A549 (cell line): Measurements from ENCODE around the gene ALDH1L1. TPM values are rescaled to one million over a fixed set of nuclear protein-coding genes. Genes with fewer than 3 reads are reported as not detected.

Experiments
- ATAC-seq, 2 experiments: fragments of 200-7000 bp in 1 of 2; fragments of >200 bp in 1 of 2; cut with Nextera tagmentation in 1 of 2; cut with Tn5 transposase in 1 of 2; 3 replicates each; pipeline versions ENCODE4 v1.8.0 to v1.9.1; 2018 to 2020; ENCODE audit warnings: mild to moderate bottlenecking in 1 of 2, moderate library complexity in 1 of 2
- CTCF ChIA-PET: fragments of 300-600 bp; sonication (Branson Sonifier 250); formaldehyde crosslinking; extraction: SDS; loops from one replicate; lab custom pipeline; 2021; ENCODE audit warnings: antibody characterized with exemption, inconsistent platforms; lab: Yijun Ruan, JAX
- POLR2A ChIA-PET: fragments of 350-600 bp; formaldehyde crosslinking; extraction: SDS; loops from one replicate; lab custom pipeline; 2021; ENCODE audit warnings: antibody characterized with exemption, inconsistent platforms; lab: Yijun Ruan, JAX
- DNase-seq, 2 experiments: peaks; one replicate each; pipeline versions ENCODE4 v3.0.0 to v3.0.0-alpha.2; 2011 to 2016; ENCODE audit warnings: low read depth in 1 of 2, low spot score in 1 of 2
- FAIRE-seq: peaks from 2 replicates; lab custom pipeline; 2011; peaks lifted over from hg19 to GRCh38; lab: Jason Lieb, UNC
- H3K27ac ChIP-seq, 2 experiments: fragments of >200 bp; sonication (Bioruptor Twin); formaldehyde crosslinking; 3 replicates each; pipeline ENCODE4 v1.5.1; 2016 to 2017
- H3K4me1 ChIP-seq: fragments of >200 bp; sonication (Bioruptor Twin); formaldehyde crosslinking; 3 replicates; pipeline ENCODE4 v1.6.1; 2016
- H3K4me2 ChIP-seq: fragments of >200 bp; sonication (Bioruptor Twin); formaldehyde crosslinking; 3 replicates; pipeline ENCODE4 v1.6.1; 2016
- H3K4me3 ChIP-seq: fragments of >200 bp; sonication (Bioruptor Twin); formaldehyde crosslinking; 3 replicates; pipeline ENCODE4 v1.5.1; 2016
- H3K9me3 ChIP-seq: fragments of >200 bp; sonication (Bioruptor Twin); formaldehyde crosslinking; 3 replicates; pipeline ENCODE4 v1.6.1; 2016
- CBX2 ChIP-seq: fragments of 200-600 bp; sonication (generic); IDR thresholded peaks from 2 replicates; pipeline ENCODE4 v1.6.1; 2016; ENCODE audit warnings: low read depth, mild to moderate bottlenecking, borderline replicate concordance
- CHD4 ChIP-seq: fragments of 200-600 bp; sonication (generic); IDR thresholded peaks from 2 replicates; pipeline ENCODE4 v1.6.1; 2016; ENCODE audit warnings: antibody characterized with exemption, mild to moderate bottlenecking, borderline replicate concordance
- E2F6 ChIP-seq: IDR thresholded peaks from 2 replicates; pipeline ENCODE4 v1.6.1; 2012; ENCODE audit warnings: low read depth, borderline replicate concordance
- ELK1 ChIP-seq: fragments of 150-350 bp; IDR thresholded peaks from 2 replicates; pipeline ENCODE4 v1.6.1; 2014; ENCODE audit warnings: low read depth, mild to moderate bottlenecking, low read length
- EP300 ChIP-seq, 2 experiments: fragments of >200 bp; sonication (Bioruptor Twin); formaldehyde crosslinking; IDR thresholded peaks; 2 replicates in 1 of 2; 3 replicates in 1 of 2; pipeline ENCODE4 v1.6.1; 2016 to 2017
- ESRRA ChIP-seq: fragments of 150-350 bp; IDR thresholded peaks from 2 replicates; pipeline ENCODE4 v1.6.1; 2014; ENCODE audit warnings: mild to moderate bottlenecking, low read length, borderline replicate concordance
- FOSB ChIP-seq: fragments of 250-450 bp; sonication (Bioruptor Pico); IDR thresholded peaks from 2 replicates; pipeline ENCODE4 v1.5.0; 2020; ENCODE audit warnings: mild to moderate bottlenecking, moderate library complexity
- FOSL2 ChIP-seq, 2 experiments: fragments of 450-650 bp in 1 of 2; fragments of >200 bp in 1 of 2; sonication (Bioruptor Twin) in 1 of 2; formaldehyde crosslinking; IDR thresholded peaks; 2 replicates each; pipeline versions ENCODE4 v1.5.0 to v1.6.1; 2016 to 2020; ENCODE audit warnings: mild to moderate bottlenecking in 1 of 2, moderate library complexity in 1 of 2
- HOXB13 ChIP-seq: fragments of 250-450 bp; sonication (Bioruptor Pico); IDR thresholded peaks from 2 replicates; pipeline ENCODE4 v1.5.0; 2020; ENCODE audit warnings: low read depth, mild to moderate bottlenecking, moderate library complexity
- HOXB5 ChIP-seq: fragments of 250-450 bp; sonication (Bioruptor Pico); IDR thresholded peaks from 2 replicates; pipeline ENCODE4 v1.5.0; 2020; ENCODE audit warnings: mild to moderate bottlenecking, moderate library complexity
- JUN ChIP-seq, 2 experiments: fragments of >200 bp; sonication (Bioruptor Twin); formaldehyde crosslinking; IDR thresholded peaks; 2 replicates in 1 of 2; 3 replicates in 1 of 2; pipeline ENCODE4 v1.6.1; 2016 to 2017
- KDM1A ChIP-seq: fragments of 200-600 bp; sonication (generic); IDR thresholded peaks from 2 replicates; pipeline ENCODE4 v1.6.1; 2016; ENCODE audit warnings: low read depth, mild to moderate bottlenecking
- MAFK ChIP-seq: fragments of 450-650 bp; IDR thresholded peaks from 2 replicates; pipeline ENCODE4 v1.6.1; 2014; ENCODE audit not compliant: partially characterized antibody
- MAX ChIP-seq: IDR thresholded peaks from 2 replicates; pipeline ENCODE4 v1.6.1; 2012
- MAZ ChIP-seq: fragments of 150-350 bp; IDR thresholded peaks from 2 replicates; pipeline ENCODE4 v1.6.1; 2014; ENCODE audit warnings: antibody characterized with exemption, low read depth, low read length, borderline replicate concordance
- POLR2AphosphoS2 ChIP-seq: conservative IDR thresholded peaks from 2 replicates; pipeline ENCODE4 v1.6.1; 2012; ENCODE audit warnings: low read length, improper control_type of control experiment, inconsistent platforms
- RARB ChIP-seq: fragments of 250-450 bp; sonication (Bioruptor Pico); IDR thresholded peaks from 2 replicates; pipeline ENCODE4 v1.8.0; 2021; ENCODE audit warnings: mild to moderate bottlenecking, moderate library complexity
- RCOR1 ChIP-seq: fragments of 150-350 bp; IDR thresholded peaks from 2 replicates; pipeline ENCODE4 v1.6.1; 2014; ENCODE audit warnings: antibody characterized with exemption, low read length, low read depth
- SREBF2 ChIP-seq: fragments of 450-650 bp; IDR thresholded peaks from 2 replicates; pipeline ENCODE4 v1.6.1; 2014; ENCODE audit warnings: mild to moderate bottlenecking, moderate library complexity
- TP53 ChIP-seq: fragments of 250-450 bp; sonication (Bioruptor Pico); IDR thresholded peaks from 2 replicates; pipeline ENCODE4 v1.5.0; 2021; ENCODE audit warnings: mild to moderate bottlenecking, moderate library complexity
- ZFP36 ChIP-seq: fragments of 450-650 bp; IDR thresholded peaks from 2 replicates; pipeline ENCODE4 v1.6.1; 2014; ENCODE audit warnings: borderline replicate concordance; ENCODE audit not compliant: partially characterized antibody
- WGBS: methylation state at CpG from one replicate; pipeline ENCODE4 v1.1.6; 2017; ENCODE audit errors: missing lambda C conversion rate; 5-methylcytosine and 5-hydroxymethylcytosine counted together
- polyA plus RNA-seq, 4 experiments: library from polyadenylated mRNA; depleted of rRNA in 3 of 4; stranded (reverse); fragments of >200 nt; fragmentation: RNase III in 1 of 4; extraction: RNeasy Plus Mini Kit Qiagen cat#74134 plus additional on column Dnase treatment in 1 of 4; gene quantifications; 2 replicates in 3 of 4; 3 replicates in 1 of 4; pipeline ENCODE4 v1.2.3, GENCODE V29; 2011 to 2017
- TF ChIP-seq, protein P1 (sequence below): fragments of >200 bp; sonication (Bioruptor Twin); formaldehyde crosslinking; IDR thresholded peaks from 2 replicates; pipeline ENCODE4 v1.6.1; 2016

The ALDH1L1 gene
- polyA plus RNA-seq, 2 of the 4 experiments (the other 2 are of a cell fraction): 0.14 to 0.18 TPM

- no peak for TF ChIP-seq JUN (IDR thresholded peaks at IDR 0.05)
- no peak for TF ChIP-seq CHD4
- no peak for TF ChIP-seq KDM1A
- no peak for TF ChIP-seq ELK1
- TF ChIP-seq FOSB (CRISPR knock-in tag): no peak
Observed at GRCh38 chr3:126057936-126058335, 122.5 kb downstream of the ALDH1L1 start (continued).

DNA sequence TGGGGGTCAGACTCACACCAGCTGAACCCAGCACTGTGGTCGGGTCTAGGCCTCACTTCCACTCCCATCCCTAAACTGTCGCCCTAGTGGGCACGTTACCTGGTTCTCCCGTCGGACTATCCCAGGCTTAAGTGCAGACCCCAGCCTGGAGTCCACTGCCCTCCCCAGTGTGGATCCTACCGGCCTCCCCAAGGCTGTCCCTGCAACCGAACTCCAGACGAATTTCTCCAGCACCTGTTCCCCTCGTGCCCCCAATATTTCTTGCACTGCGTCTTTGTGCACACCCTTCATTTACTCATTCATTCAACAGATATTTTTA, 122.9 kb downstream of the ALDH1L1 start:
- WGBS: 69% methylated on average over 10 of the region's 10 CpGs
- POLR2A ChIA-PET: no interaction called here
- H3K9me3 ChIP-seq: no peaks in the 10 kb centered on the region
- H3K4me2 ChIP-seq: no peak overlapping the region
- CTCF ChIA-PET: no interaction called here
- DNase-seq (no peak), FAIRE-seq (no peak), ATAC-seq (no peak)
- H3K4me1 ChIP-seq: peaks cover 14% of the 10 kb centered on the region
- H3K27ac ChIP-seq: no peak overlapping the region; a peak in 2 of 6 replicates
- no peak overlapping the region for H3K4me3 ChIP-seq
- no peak for TF ChIP-seq RCOR1
- TF ChIP-seq ESRRA: no peak
- no peak for TF ChIP-seq E2F6
- no peak for TF ChIP-seq SREBF2
- TF ChIP-seq ZFP36: no peak
- TF ChIP-seq TP53 (CRISPR knock-in tag): no peak
- TF ChIP-seq EP300 (IDR thresholded peaks at IDR 0.05): no peak

DNA sequence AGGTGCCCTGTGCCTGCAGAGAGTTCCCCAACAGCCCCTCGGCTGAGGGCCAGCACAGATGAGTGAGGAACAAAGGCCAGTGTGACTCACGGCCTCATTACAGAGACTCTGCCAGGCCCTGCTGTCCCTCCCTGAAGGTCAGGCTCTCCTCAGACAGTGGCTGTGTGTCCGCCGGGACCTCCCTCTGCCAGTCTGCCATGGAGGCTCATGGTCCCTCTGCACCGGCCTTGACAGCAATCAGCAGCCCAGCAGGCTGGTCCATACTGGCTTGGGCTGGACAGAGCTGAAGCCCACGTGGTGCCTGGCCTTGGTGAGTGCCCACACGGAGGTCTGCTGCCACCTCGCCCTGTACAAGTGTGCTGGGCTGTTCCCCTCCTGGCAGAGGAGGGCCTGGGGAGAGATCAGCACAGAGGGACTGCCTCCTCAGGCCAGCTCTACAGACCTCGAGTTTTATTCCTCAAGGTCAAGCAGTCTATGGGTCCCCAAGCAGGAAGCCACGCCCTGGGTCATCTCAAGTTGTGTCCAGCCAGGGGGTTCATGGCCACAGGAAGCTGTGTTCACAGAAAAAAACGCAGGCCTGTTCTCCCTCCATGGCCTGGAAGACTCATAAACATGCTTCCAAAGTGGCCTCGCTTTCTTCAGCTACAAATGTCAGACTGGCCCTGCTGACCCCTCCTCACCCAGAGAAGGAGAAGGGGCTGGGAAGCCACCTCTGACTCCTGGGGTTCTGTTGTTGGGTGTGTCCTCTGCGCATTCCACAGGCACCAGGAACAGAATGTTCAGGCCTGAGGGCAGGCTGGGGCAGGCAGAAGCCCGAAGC, 123.5 kb downstream of the ALDH1L1 start:
- POLR2A ChIA-PET: no interaction called here
- Histone ChIP-seq H3K4me2 (no peak overlapping the region), H3K27ac (peak overlapping the region in 1 of 2 experiments; percentile 39; a peak in 2 of 6 replicates)

GRCh38 chr3:126056088-126056487, 124.3 kb downstream of the ALDH1L1 start:
- ChIA-PET CTCF (no interaction called here), POLR2A (no interaction called here)
- Histone ChIP-seq H3K4me1 (peaks cover 14% of the 10 kb centered on the region), H3K4me2 (no peak overlapping the region), H3K9me3 (no peaks in the 10 kb centered on the region), H3K27ac (no peak overlapping the region), H3K4me3 (no peak overlapping the region)
- FAIRE-seq (no peak), DNase-seq (no peak), ATAC-seq (no peak)
- WGBS: no CpG with 5 or more reads among the region's 10 CpGs
- no peak for TF ChIP-seq TP53 (CRISPR knock-in tag)
- no peak for TF ChIP-seq JUN (IDR thresholded peaks at IDR 0.05)
- TF ChIP-seq MAFK: no peak
- no peak for TF ChIP-seq ZFP36
- TF ChIP-seq FOSL2 (IDR thresholded peaks at IDR 0.05): no peak
- no peak for TF ChIP-seq FOSL2 (CRISPR knock-in tag; IDR thresholded peaks at IDR 0.05)
- no peak for TF ChIP-seq E2F6
- no peak for TF ChIP-seq HOXB5
- TF ChIP-seq, protein P1, sequence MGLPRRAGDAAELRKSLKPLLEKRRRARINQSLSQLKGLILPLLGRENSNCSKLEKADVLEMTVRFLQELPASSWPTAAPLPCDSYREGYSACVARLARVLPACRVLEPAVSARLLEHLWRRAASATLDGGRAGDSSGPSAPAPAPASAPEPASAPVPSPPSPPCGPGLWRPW: no peak
- TF ChIP-seq FOSB (CRISPR knock-in tag): no peak
- TF ChIP-seq RARB (CRISPR knock-in tag): no peak
- no peak for TF ChIP-seq ELK1
- TF ChIP-seq HOXB13 (CRISPR knock-in tag): no peak
- no peak for TF ChIP-seq MAX
- TF ChIP-seq CBX2: no peak
- TF ChIP-seq POLR2AphosphoS2: no peak
- TF ChIP-seq MAZ: no peak

More for the DNA sequence above, 123.5 kb downstream of the ALDH1L1 start:
- H3K4me3 ChIP-seq: no peak overlapping the region
- CTCF ChIA-PET: no interaction called here
- TF ChIP-seq, protein P1: no peak
- TF ChIP-seq MAZ (no peak), ESRRA (no peak)
- WGBS: 60% methylated on average over 9 of the region's 14 CpGs
- FAIRE-seq (no peak), DNase-seq (peak in 1 of 2 experiments; percentile 11), ATAC-seq (peak in 1 of 2 experiments; percentile 67; a peak in 3 of 6 replicates)
- peaks cover 14% of the 10 kb centered on the region for H3K4me1 ChIP-seq
- H3K9me3 ChIP-seq: no peaks in the 10 kb centered on the region
